ENCODE measurements around the gene NCK2.

GRCh38 chr2:105731511-105731910 is 13.2 kb upstream of the NCK2 start:
- no peak for TF ChIP-seq MAX (IDR thresholded peaks at IDR 0.05; ENCODE audit: low read depth, low read length)
- no peak for TF ChIP-seq SKIL (IDR thresholded peaks at IDR 0.05; ENCODE audit: low read depth, poor library complexity, severe bottlenecking)
- TF ChIP-seq EP300 (IDR thresholded peaks at IDR 0.05; ENCODE audit: borderline replicate concordance in 1 of 2, control insufficient read depth in 1 of 2, low read depth in 2 of 2, low read length in 2 of 2), result no peak
- TF ChIP-seq POLR2A (IDR thresholded peaks at IDR 0.05; ENCODE audit: low read depth, low read length), result no peak
- TF ChIP-seq CTCF (IDR thresholded peaks at IDR 0.05 in 2 of 3, conservative IDR thresholded peaks at IDR 0.05 in 1 of 3; ENCODE audit: control insufficient read depth in 2 of 3, extremely low read depth in 1 of 3, insufficient read depth in 1 of 3, low read depth in 3 of 3, low read length in 3 of 3), result no peak
- TF ChIP-seq IRF4 (IDR thresholded peaks at IDR 0.05; ENCODE audit: low read depth, low read length), result no peak
- TF ChIP-seq ATF7 (IDR thresholded peaks at IDR 0.05; ENCODE audit: low read depth), result no peak
- no peak for TF ChIP-seq ASH2L (IDR thresholded peaks at IDR 0.05; ENCODE audit: borderline replicate concordance, low read depth)
- no peak for TF ChIP-seq KDM1A (IDR thresholded peaks at IDR 0.05; ENCODE audit: borderline replicate concordance)

All from GM12878 (cell line).